GM12873 (cell line): ENCODE data around the gene STXBP2.

Experiments used
- TF ChIP-seq, protein P1 (sequence below): IDR thresholded peaks from 2 replicates; pipeline ENCODE4 v1.5.1; 2012; ENCODE audit warnings: low read depth, mild to moderate bottlenecking, moderate library complexity, low read length, control low read depth; ENCODE audit not compliant: insufficient read depth; ENCODE audit errors: missing control alignments

Gene STXBP2

DNA sequence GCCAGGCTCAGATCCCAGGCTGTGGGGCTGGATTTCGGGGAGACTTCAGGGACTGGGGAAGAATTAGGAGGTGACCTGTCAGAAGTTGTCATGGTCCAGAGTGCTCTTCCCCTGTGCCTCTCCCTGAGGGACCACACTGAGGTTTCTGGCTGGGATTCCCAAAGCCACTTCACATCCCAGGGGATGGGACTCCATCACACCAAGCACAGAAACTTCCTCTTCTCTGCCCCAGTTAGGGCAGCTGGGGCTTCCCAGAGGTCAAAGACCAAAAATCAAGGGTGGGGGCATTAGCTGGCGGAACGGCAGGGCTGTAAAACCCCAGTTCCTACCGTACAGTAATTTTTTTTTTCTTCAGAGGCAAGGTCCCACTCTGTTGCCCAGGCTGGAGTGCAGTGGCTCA lies 57.6 kb downstream of the STXBP2 start:
- TF ChIP-seq, protein P1, sequence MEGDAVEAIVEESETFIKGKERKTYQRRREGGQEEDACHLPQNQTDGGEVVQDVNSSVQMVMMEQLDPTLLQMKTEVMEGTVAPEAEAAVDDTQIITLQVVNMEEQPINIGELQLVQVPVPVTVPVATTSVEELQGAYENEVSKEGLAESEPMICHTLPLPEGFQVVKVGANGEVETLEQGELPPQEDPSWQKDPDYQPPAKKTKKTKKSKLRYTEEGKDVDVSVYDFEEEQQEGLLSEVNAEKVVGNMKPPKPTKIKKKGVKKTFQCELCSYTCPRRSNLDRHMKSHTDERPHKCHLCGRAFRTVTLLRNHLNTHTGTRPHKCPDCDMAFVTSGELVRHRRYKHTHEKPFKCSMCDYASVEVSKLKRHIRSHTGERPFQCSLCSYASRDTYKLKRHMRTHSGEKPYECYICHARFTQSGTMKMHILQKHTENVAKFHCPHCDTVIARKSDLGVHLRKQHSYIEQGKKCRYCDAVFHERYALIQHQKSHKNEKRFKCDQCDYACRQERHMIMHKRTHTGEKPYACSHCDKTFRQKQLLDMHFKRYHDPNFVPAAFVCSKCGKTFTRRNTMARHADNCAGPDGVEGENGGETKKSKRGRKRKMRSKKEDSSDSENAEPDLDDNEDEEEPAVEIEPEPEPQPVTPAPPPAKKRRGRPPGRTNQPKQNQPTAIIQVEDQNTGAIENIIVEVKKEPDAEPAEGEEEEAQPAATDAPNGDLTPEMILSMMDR, result no peak
